Measurements from ENCODE around the gene RHD.
"Not testable (repeated sequence)": the region's sequence is repeated elsewhere in the genome, so short reads cannot be mapped to it uniquely, and the experiment has no call there.

RHD gene

DNA sequence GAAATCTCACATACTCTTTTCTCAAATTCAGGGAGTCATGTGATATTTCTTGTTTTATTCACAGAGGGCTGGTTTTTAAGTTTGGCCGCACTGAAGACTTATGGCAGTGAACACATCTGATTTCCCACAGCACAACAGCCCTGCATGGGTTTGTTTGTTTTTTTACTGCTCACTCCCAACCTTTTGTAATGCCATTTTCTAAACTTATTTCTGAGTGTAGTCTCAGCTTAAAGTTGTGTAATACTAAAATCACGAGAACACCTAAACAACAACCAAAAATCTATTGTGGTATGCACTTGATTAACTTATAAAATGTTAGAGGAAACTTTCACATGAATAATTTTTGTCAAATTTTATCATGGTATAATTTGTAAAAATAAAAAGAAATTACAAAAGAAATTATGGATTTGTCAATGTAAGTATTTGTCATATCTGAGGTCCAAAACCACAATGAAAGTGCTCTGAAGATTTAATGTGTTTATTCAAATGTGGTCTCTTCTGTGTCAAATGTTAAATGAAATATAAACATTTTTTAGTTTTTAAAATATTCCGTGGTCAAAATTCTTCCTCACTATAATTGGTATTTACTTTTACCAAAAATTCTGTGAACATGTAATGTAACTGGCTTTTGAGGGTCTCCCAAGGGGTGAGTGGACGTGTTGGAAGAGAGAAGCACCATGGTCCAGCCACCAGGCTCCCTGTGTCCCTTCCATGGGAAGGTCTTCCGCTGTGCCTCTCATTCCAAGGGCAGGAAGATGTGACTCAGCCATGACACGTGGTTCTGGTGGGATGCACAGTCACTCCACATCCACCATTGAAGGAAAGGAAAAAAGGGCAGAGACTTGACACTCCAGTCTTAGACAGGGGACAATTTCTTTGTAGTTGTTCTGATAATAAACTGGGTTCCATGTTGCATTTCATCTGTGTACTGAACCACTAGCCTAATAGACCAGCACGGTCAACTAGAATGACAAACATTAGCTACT, 88.6 kb downstream of the RHD start:
- DNase-seq, result no peak

DNA sequence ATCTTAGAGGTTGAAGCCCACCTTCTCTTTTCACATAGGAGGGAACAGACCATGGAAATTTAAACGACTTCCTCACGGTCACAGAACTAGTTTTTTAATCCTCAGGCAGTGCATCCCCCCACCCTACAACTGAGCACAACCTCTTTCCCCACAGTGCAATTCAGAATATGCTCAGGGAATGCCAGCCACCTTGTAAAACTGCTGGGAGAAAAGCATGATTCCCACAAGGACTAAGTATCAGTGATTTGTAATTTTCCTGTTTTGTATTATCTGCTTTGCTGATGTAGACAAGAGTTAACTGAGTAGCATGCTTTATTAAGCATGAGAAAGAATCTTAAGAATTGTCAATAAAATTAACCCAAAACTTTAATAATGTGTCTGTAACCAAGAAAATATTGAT, 89.6 kb downstream of the RHD start:
- no peak for DNase-seq

GRCh38 chr1:25362634-25363559, 90.6 kb downstream of the RHD start:
- not testable (repeated sequence) for DNase-seq

GRCh38 chr1:25369241-25369640, 96.9 kb downstream of the RHD start:
- DNase-seq, result no peak

DNA sequence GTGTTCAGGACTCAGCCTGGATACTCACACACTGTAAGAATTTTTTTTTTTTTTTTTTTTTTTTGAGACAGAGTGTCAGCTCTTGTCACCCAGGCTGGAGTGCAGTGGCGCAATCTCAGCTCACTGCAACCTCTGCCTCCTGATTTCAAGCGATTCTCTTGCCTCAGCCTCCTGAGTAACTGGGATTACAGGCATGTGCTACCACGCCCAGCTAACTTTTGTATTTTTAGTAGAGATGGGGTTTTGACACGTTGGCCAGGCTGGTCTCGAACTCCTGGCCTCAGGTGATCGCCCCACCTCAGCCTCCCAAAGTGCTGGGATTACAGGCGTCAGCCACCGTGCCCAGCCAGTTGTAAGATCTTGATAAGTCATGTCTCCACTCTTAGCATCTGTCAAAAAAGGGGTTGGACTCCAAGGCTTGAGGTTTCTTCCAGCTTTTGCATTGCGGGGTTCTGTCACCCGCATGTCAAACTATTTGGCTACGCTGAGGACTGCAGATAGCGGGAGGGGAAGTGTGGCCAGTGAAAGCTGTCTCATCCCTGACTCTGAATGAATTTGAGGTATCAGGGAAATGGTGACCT, 97.5 kb downstream of the RHD start:
- not testable (repeated sequence) for DNase-seq

DNA sequence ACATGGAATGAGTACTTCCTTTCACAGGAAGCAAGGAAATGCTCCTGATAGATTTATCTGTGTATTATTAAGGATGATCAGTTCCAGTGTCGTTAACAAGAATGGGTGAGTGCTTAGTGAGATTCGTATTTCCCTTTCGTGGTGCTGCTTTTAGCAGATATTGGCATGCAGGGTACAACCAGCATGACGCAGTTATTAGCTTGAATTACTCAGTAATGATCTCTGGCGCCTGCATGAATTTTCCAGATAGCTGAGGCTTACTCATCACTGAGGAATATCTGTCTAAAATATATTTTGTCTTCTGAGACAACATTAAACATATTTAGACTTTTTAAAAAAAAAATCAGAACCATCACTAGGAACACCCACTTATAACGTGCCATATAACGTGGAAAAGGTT, 99.4 kb downstream of the RHD start:
- not testable (repeated sequence) for DNase-seq

- not testable (repeated sequence) for DNase-seq
Measured at GRCh38 chr1:25378367-25378766, 106.1 kb downstream of the RHD start.

Measured in activated CD4-positive, alpha-beta T cell treated with anti-CD3 and anti-CD28 coated beads, Interleukin-2, amount 50 U/mL, for 1 hour (primary cell).